Measurements from ENCODE around the gene AFP.

Gene AFP

GRCh38 chr4:73438582-73439215 is 2.7 kb downstream of the AFP start:
- no peak for DNase-seq (ENCODE audit: low read depth)

- DNase-seq (ENCODE audit: low read depth): no peak
These were observed 3.4 kb downstream of the AFP start for GRCh38 chr4:73439445-73439844.

GRCh38 chr4:73439991-73440390 is 4.0 kb downstream of the AFP start:
- no peak for DNase-seq (ENCODE audit: low read depth)

- DNase-seq (ENCODE audit: low read depth): no peak
These were observed 4.6 kb downstream of the AFP start for GRCh38 chr4:73440653-73441052.

- no peak for DNase-seq (ENCODE audit: low read depth)
These were observed 6.3 kb downstream of the AFP start for GRCh38 chr4:73442275-73442674.

- DNase-seq (ENCODE audit: low read depth): no peak
These were observed 7.2 kb downstream of the AFP start for GRCh38 chr4:73443224-73443623.

- no peak for DNase-seq (ENCODE audit: low read depth)
These were observed 9.6 kb downstream of the AFP start for GRCh38 chr4:73445383-73446335.

- DNase-seq (ENCODE audit: low read depth): no peak
These were observed 10.4 kb downstream of the AFP start for GRCh38 chr4:73446336-73446938.

GRCh38 chr4:73447671-73448070 is 11.7 kb downstream of the AFP start:
- no peak for DNase-seq (ENCODE audit: low read depth)

- DNase-seq (ENCODE audit: low read depth): no peak
These were observed 12.6 kb downstream of the AFP start for GRCh38 chr4:73448448-73449203.

- DNase-seq (ENCODE audit: low read depth): no peak
These were observed 14.5 kb downstream of the AFP start for GRCh38 chr4:73450398-73451004.

- no peak for DNase-seq (ENCODE audit: low read depth)
These were observed 15.4 kb downstream of the AFP start for GRCh38 chr4:73451404-73451803.

GRCh38 chr4:73451981-73452747 is 16.1 kb downstream of the AFP start:
- DNase-seq (ENCODE audit: low read depth): no peak

GRCh38 chr4:73452953-73453700 is 17.1 kb downstream of the AFP start:
- no peak for DNase-seq (ENCODE audit: low read depth)

GRCh38 chr4:73453701-73454005 is 17.6 kb downstream of the AFP start:
- DNase-seq (ENCODE audit: low read depth): no peak

- DNase-seq (ENCODE audit: low read depth): no peak
These were observed 18.9 kb downstream of the AFP start for GRCh38 chr4:73454920-73455319.

GRCh38 chr4:73456177-73457022 is 20.4 kb downstream of the AFP start:
- DNase-seq (ENCODE audit: low read depth): no peak

- DNase-seq (ENCODE audit: low read depth): no peak
These were observed 22.4 kb downstream of the AFP start for GRCh38 chr4:73458184-73459047.

GRCh38 chr4:73459048-73459421 is 23.0 kb downstream of the AFP start:
- DNase-seq (ENCODE audit: low read depth): no peak
